ENCODE measurements around the gene C17orf67. TPM values are rescaled to one million over a fixed set of nuclear protein-coding genes. Genes with fewer than 3 reads are reported as not detected.

The C17orf67 gene
- 1 to 10 TPM; 2.5 to 3.5 TPM for total RNA-seq

- Mint-ChIP-seq H3K9me3 (no peaks in the 10 kb centered on the region), H3K36me3 (peaks cover 25 to 38% of the 10 kb centered on the region in 2 donors), H3K27ac (peak within 1 kb of the TSS; percentile 83 to 94)
- ATAC-seq (peak; percentile 86 to 91), DNase-seq (ENCODE audit: low spot score in 2 of 2) (peak; percentile 98 to 99)
Measured at GRCh38 chr17:56833809-56834379, at the start of gene C17orf67, which contains the start of gene DGKE. C17orf67 (minus strand) TSS chr17:56833920; CDS start chr17:56815810, 18,110 bp downstream. DGKE (plus strand) TSS chr17:56834151; CDS start chr17:56834796, 645 bp downstream.

DNA sequence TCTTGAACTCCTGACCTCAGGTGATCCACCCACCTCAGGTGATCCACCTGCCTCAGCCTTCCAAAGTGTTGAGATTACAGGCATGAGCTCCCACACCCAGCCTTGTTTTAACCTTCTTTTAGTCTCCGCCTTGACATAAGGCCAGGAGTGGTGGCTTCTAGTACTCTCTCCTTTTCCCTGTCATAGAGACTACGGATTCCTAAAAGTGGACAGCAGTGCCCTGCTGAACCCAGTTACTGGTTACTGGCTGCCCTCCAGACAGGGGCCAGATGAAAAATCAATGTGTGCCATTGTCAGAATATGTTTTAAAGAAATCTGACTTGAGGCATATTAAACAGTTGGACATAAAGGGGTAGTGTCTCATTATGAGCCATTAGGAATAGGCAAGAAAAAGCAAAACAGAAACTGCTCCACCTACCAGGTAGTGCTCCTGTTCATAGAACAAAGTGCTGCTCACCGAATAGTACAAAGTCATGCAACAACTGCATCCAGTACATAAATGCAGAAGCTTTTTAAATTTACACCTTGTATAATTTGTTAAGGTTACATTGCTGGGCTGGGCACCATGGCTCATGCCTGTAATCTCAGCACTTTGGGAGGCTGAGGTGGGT, 48.1 kb upstream of the C17orf67 start:
- peak overlapping the region in 1 of 2 donors; percentile 65 for H3K27ac Mint-ChIP-seq
- H3K9me3 Mint-ChIP-seq: no peaks in the 10 kb centered on the region
- DNase-seq (ENCODE audit: low spot score in 2 of 2) (no peak), ATAC-seq (no peak)
- no peaks in the 10 kb centered on the region for H3K36me3 Mint-ChIP-seq

DNA sequence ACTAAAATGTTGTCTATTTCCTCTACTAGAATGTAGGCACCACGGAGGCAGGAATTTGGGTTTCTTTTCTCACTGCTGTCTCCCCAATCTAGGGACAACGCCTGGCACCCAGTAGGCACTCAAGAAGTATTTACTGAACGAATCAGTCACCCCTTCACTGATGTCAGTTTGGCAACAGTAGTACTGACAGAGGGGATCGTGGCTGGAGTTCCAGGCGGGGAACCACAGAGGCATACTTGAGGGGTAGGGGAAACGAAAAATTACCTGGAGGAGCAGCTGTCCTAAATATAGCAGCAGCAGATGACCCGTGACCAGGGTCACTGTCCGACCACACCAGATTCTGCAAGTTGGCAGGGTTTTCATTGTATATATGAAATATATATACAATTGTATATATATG, 46.9 kb upstream of the C17orf67 start:
- Mint-ChIP-seq H3K36me3 (no peaks in the 10 kb centered on the region), H3K9me3 (no peaks in the 10 kb centered on the region), H3K27ac (no peak overlapping the region)
- ATAC-seq (no peak), DNase-seq (ENCODE audit: low spot score in 2 of 2) (no peak)

GRCh38 chr17:56880133-56880532, 46.4 kb upstream of the C17orf67 start:
- ATAC-seq (no peak), DNase-seq (ENCODE audit: low spot score in 2 of 2) (no peak)
- no peaks in the 10 kb centered on the region for H3K9me3 Mint-ChIP-seq
- H3K27ac Mint-ChIP-seq: no peak overlapping the region
- H3K36me3 Mint-ChIP-seq: no peaks in the 10 kb centered on the region

- DNase-seq (ENCODE audit: low spot score in 2 of 2) (no peak), ATAC-seq (no peak)
- H3K9me3 Mint-ChIP-seq: no peaks in the 10 kb centered on the region
- H3K36me3 Mint-ChIP-seq: no peaks in the 10 kb centered on the region
- no peak overlapping the region for H3K27ac Mint-ChIP-seq
Measured at GRCh38 chr17:56879280-56879679, 45.6 kb upstream of the C17orf67 start.

- H3K36me3 Mint-ChIP-seq: no peaks in the 10 kb centered on the region
- DNase-seq (ENCODE audit: low spot score in 2 of 2) (no peak), ATAC-seq (no peak)
- no peak overlapping the region for H3K27ac Mint-ChIP-seq
- no peaks in the 10 kb centered on the region for H3K9me3 Mint-ChIP-seq
Measured at GRCh38 chr17:56876766-56877179, 43.1 kb upstream of the C17orf67 start.

- H3K9me3 Mint-ChIP-seq: no peaks in the 10 kb centered on the region
- H3K27ac Mint-ChIP-seq: peak overlapping the region; percentile 91
- peaks cover 0 to 6% of the 10 kb centered on the region in 2 donors for H3K36me3 Mint-ChIP-seq
- DNase-seq (ENCODE audit: low spot score in 2 of 2) (peak in 1 of 2 donors; percentile 40), ATAC-seq (peak; percentile 85 to 92)
Measured at GRCh38 chr17:56870081-56870651, 36.4 kb upstream of the C17orf67 start.

DNA sequence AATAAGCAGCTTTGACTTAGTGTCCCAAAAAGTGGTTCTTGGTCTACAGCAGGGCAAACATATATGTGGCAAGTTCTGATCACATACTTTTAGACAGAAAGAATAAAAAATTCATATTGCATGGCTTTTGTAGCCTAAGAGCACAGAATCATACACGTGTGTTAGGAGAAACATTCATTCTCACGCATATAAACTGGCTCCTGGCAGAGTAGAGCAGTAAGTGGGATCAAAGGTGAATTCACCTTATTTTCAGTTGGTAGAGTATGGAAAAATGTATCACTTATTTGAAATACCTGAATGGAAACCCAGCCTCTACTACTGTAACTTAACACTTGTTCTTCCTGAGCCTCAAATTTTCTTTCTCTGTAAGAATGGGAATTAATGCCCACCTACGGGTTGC, 35.0 kb upstream of the C17orf67 start:
- peak overlapping the region; percentile 50 to 91 for H3K27ac Mint-ChIP-seq
- ATAC-seq: no peak
- H3K36me3 Mint-ChIP-seq: peaks cover 0 to 6% of the 10 kb centered on the region in 2 donors

GRCh38 chr17:56867948-56868376, 34.2 kb upstream of the C17orf67 start:
- no peak overlapping the region for H3K27ac Mint-ChIP-seq

More for the DNA sequence above, 35.0 kb upstream of the C17orf67 start:
- no peaks in the 10 kb centered on the region for H3K9me3 Mint-ChIP-seq
- no peak for DNase-seq (ENCODE audit: low spot score in 2 of 2)

DNA sequence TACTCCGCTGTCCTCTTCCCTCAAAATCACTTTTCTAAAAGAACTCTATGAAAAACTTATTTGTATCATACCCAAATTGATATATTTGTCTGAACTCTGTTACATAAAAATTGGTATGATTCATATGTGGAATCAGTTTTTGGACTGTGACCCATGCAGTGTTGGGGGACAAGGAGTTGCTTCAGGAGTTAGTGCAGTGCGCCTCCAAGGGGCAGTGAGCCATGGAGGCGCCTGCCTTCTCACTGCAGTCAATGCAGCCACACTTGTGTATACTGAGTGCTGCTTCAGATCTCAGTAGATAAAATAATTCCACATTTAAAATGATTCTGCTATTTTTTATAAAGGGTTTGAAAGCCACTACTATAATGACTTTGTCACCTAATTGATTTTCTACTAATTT, 32.8 kb upstream of the C17orf67 start:
- no peak overlapping the region for H3K27ac Mint-ChIP-seq
- H3K9me3 Mint-ChIP-seq: no peaks in the 10 kb centered on the region
- ATAC-seq: no peak
- DNase-seq (ENCODE audit: low spot score in 2 of 2): no peak
- H3K36me3 Mint-ChIP-seq: peaks cover 0 to 6% of the 10 kb centered on the region in 2 donors

More at GRCh38 chr17:56867948-56868376, 34.2 kb upstream of the C17orf67 start:
- DNase-seq (ENCODE audit: low spot score in 2 of 2): no peak
- no peak for ATAC-seq
- H3K9me3 Mint-ChIP-seq: no peaks in the 10 kb centered on the region
- peaks cover 0 to 6% of the 10 kb centered on the region in 2 donors for H3K36me3 Mint-ChIP-seq

DNA sequence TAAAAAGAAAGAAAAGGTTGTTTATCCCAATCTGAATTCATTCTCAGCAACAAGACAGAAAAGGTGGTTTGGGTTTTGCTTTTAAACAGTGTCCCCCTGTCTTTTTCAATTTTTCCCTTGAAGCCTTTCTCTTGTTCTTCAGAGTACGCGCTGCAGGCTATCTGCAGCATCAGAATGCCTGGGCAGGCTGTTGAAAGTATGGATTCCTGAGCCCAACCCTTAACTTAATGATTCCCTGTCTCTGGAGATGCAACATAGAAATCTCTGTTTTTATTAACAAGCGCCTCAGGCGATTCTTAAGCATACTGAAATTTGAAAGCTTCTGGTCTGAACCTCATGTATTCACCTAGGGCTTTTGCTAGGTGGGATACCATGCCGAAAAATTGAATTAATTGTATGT, 32.4 kb upstream of the C17orf67 start:
- no peak for ATAC-seq
- H3K36me3 Mint-ChIP-seq: peaks cover 0 to 6% of the 10 kb centered on the region in 2 donors
- H3K9me3 Mint-ChIP-seq: no peaks in the 10 kb centered on the region
- DNase-seq (ENCODE audit: low spot score in 2 of 2): no peak
- no peak overlapping the region for H3K27ac Mint-ChIP-seq

GRCh38 chr17:56863974-56864373, 30.3 kb upstream of the C17orf67 start:
- no peak for ATAC-seq
- H3K27ac Mint-ChIP-seq: no peak overlapping the region
- no peaks in the 10 kb centered on the region for H3K9me3 Mint-ChIP-seq
- no peaks in the 10 kb centered on the region for H3K36me3 Mint-ChIP-seq
- DNase-seq (ENCODE audit: low spot score in 2 of 2): no peak

GRCh38 chr17:56861899-56862298, 28.2 kb upstream of the C17orf67 start:
- ATAC-seq: no peak
- Mint-ChIP-seq H3K27ac (no peak overlapping the region), H3K36me3 (no peaks in the 10 kb centered on the region), H3K9me3 (no peaks in the 10 kb centered on the region)
- DNase-seq (ENCODE audit: low spot score in 2 of 2): no peak

DNA sequence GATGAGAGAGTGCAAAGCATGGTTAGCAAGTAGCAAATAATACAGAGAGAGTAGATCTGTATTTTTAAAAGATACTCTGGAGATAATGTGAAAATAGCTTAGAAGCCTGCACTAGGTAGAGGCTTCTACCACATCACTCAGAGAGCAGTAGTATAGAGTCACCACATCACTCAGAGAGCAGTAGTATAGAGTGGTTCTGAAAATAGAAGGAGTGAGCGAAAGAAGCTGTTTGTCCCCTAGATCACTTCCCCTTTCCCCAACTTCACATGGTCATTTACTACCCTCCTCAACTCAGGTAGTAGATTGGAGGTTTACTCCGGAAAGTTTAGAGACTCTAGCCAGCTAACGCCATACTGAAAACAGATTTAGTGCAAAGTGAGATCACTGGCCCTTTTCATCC, 17.3 kb upstream of the C17orf67 start:
- Mint-ChIP-seq H3K27ac (no peak overlapping the region), H3K9me3 (no peaks in the 10 kb centered on the region), H3K36me3 (peaks cover 8 to 9% of the 10 kb centered on the region in 2 donors)
- DNase-seq (ENCODE audit: low spot score in 2 of 2) (no peak), ATAC-seq (peak in 1 of 2 donors; percentile 26)

DNA sequence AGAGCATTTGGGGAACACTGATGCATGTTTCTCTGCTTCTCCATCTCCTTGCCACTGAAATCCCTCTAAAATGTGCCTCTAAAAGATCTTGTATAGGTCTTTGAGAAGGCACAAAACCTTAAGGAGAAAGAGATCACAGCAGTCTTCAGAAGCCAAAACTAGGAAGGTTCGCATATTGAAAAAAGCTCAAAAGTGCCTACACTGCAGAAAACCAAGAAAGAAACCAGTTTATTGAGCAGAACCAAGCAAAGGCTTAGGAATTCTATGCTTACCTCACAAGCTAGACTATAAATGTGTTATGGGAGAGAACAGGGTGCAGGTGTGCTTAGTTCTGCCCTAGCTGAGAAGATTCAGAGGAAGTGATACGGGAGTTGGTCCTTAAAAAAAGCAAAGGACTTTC, 16.9 kb upstream of the C17orf67 start:
- ATAC-seq (no peak), DNase-seq (ENCODE audit: low spot score in 2 of 2) (no peak)
- Mint-ChIP-seq H3K9me3 (no peaks in the 10 kb centered on the region), H3K36me3 (peaks cover 8 to 9% of the 10 kb centered on the region in 2 donors), H3K27ac (no peak overlapping the region)

- peaks cover 8 to 10% of the 10 kb centered on the region in 2 donors for H3K36me3 Mint-ChIP-seq
- DNase-seq (ENCODE audit: low spot score in 2 of 2) (no peak), ATAC-seq (no peak)
- no peak overlapping the region for H3K27ac Mint-ChIP-seq
- no peaks in the 10 kb centered on the region for H3K9me3 Mint-ChIP-seq
Measured at GRCh38 chr17:56849131-56849530, 15.4 kb upstream of the C17orf67 start.

GRCh38 chr17:56847106-56847505, 13.4 kb upstream of the C17orf67 start:
- Mint-ChIP-seq H3K36me3 (peaks cover 8 to 14% of the 10 kb centered on the region in 2 donors), H3K27ac (no peak overlapping the region), H3K9me3 (no peaks in the 10 kb centered on the region)
- ATAC-seq (no peak), DNase-seq (ENCODE audit: low spot score in 2 of 2) (no peak)
